Measurements from ENCODE around the gene DNER.

DNA sequence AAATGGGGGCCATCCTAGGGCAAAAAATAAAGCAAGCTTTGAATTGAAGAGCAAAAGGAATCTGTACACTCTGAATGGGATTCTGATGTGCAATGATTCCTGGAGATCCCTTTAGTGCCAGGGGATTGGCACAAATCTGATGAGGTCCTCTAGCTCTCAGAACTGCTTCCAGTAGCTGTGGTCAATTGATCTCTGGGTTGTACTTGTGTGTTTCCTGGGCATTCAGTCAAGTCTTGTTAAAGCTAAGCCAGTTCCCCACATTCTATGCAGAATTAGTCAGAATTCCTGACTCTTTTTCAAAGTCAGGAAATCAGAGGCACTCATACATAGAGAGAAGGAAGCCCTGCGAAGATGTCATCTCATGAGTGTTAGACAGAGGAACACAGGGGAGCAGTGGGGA, 161.3 kb downstream of the DNER start:
- TF ChIP-seq, protein P1, sequence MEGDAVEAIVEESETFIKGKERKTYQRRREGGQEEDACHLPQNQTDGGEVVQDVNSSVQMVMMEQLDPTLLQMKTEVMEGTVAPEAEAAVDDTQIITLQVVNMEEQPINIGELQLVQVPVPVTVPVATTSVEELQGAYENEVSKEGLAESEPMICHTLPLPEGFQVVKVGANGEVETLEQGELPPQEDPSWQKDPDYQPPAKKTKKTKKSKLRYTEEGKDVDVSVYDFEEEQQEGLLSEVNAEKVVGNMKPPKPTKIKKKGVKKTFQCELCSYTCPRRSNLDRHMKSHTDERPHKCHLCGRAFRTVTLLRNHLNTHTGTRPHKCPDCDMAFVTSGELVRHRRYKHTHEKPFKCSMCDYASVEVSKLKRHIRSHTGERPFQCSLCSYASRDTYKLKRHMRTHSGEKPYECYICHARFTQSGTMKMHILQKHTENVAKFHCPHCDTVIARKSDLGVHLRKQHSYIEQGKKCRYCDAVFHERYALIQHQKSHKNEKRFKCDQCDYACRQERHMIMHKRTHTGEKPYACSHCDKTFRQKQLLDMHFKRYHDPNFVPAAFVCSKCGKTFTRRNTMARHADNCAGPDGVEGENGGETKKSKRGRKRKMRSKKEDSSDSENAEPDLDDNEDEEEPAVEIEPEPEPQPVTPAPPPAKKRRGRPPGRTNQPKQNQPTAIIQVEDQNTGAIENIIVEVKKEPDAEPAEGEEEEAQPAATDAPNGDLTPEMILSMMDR (IDR thresholded peaks at IDR 0.05) = no peak
- TF ChIP-seq POLR2AphosphoS5 (IDR thresholded peaks at IDR 0.05) = no peak
